Stimulated activated CD8-positive, alpha-beta memory T cell treated with anti-CD3 and anti-CD28 coated beads, Interleukin-2, amount 100 ng/mL, for 48 hours (primary cell): ENCODE measurements around the gene UEVLD.

Experiments used
- DNase-seq, 2 donors: peaks; one replicate each; pipeline ENCODE4 v3.0.0-alpha.2; 2020; ENCODE audit warnings: low read depth in 2 of 2

UEVLD gene

GRCh38 chr11:18501629-18502028 is 86.9 kb downstream of the UEVLD start:
- no peak for DNase-seq

- no peak for DNase-seq
These were observed 90.5 kb downstream of the UEVLD start for GRCh38 chr11:18498039-18498438.

GRCh38 chr11:18495703-18496102 is 92.8 kb downstream of the UEVLD start:
- DNase-seq = no peak

GRCh38 chr11:18495271-18495670 is 93.3 kb downstream of the UEVLD start:
- DNase-seq = no peak

GRCh38 chr11:18493310-18493709 is 95.2 kb downstream of the UEVLD start:
- no peak for DNase-seq

- no peak for DNase-seq
These were observed 95.6 kb downstream of the UEVLD start for GRCh38 chr11:18492888-18493287.

GRCh38 chr11:18491924-18492323 is 96.6 kb downstream of the UEVLD start:
- no peak for DNase-seq

- DNase-seq = no peak
These were observed 97.6 kb downstream of the UEVLD start for GRCh38 chr11:18490736-18491485.

GRCh38 chr11:18490319-18490718 is 98.2 kb downstream of the UEVLD start:
- no peak for DNase-seq

- DNase-seq = no peak
These were observed 102.5 kb downstream of the UEVLD start for GRCh38 chr11:18485913-18486528.
